HG03095 (cell line): Measurements from ENCODE around the gene IGDCC3.

Experiments
- ATAC-seq: cut with Tn5 transposase; IDR thresholded peaks from one replicate; pipeline ENCODE4 v1.9.1; 2021; ENCODE audit warnings: moderate library complexity; ENCODE audit not compliant: unreplicated experiment

Gene IGDCC3

DNA sequence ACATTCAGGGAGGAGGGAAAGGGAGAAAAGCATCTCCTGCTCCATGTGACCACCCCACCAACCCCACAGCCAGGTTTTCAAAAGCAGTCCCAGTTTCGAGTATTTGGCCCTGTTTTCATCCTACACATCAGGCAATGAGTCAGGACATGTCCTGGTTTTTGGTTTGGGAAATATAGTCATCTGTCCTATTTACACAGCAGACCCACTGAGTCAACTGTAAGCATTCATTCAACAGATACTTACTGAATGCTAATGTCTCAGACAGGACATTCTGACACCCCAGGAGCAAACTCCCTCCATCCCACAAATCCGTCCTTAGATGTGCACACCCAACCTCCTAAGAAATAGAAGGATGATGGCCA, 32.9 kb downstream of the IGDCC3 start:
- no peak for ATAC-seq

GRCh38 chr15:65344214-65344913, 33.4 kb downstream of the IGDCC3 start:
- no peak for ATAC-seq

DNA sequence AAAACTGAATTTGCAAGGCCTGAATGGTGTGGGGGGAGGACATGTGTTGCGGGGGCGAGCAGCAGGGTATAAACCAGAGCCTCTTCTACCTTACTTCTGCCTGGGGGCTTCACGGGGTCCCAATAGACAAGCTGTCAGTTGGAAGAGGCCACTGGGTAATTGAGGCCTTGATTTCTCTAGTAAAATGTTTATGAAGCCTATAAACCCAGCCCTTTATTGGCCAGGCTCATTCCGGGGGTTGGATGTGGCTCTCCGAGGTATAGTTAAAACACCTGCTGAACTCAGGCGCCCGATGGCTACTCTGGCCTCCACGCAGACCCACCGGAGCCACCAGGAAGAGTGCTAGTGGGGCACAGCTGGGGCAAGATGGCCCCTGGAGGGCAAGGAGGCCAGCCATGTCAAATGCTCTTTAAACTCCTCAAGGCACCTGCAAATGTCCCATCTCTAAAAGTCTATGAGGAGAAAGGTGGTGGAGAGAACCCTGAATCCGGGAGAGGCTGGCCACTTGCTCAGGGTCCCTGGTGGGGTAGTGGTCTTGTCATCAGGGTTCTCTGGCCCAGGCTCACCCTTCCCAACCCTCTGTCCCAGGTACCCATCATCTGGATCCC, 34.3 kb downstream of the IGDCC3 start:
- no peak for ATAC-seq

DNA sequence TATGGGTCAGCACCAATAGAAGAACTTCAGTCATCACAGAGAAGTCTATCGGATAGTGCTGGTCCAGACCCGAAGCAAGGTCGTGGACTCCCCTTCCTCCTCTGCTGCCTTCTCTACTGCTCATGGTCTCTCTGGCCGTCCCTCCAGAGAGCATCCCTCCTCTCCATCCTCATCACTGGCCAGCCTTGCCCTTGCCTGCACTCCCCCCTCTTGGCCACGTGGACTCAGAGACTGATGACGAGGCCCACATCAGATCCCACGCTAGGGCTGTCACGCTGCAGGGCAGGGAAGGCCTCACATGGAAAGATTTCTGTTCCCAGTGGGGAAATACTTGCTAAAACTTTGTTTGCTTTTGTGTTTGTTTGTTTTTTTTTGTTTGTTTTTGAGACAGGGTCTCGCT, 35.3 kb downstream of the IGDCC3 start:
- ATAC-seq: no peak

DNA sequence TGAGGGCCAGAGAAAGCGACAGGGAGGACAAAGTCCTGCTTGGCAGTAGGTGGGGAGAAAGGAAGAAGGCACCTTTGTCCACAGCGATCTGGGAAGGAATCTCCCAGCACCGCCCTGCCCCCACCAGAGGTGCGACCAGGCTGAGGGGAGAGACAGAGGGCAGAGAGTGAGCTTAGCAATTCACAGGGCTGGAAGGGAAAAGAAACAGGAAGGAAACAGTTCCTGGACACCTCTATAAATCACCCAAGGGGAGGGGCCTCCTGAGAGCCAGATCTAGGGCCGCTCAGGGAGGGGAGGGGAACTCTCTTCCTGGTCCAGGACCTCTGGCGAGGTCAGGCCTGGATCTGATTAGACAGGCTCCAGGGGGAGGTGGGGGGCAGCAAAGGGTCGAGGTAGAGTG, 37.9 kb downstream of the IGDCC3 start:
- ATAC-seq: no peak

DNA sequence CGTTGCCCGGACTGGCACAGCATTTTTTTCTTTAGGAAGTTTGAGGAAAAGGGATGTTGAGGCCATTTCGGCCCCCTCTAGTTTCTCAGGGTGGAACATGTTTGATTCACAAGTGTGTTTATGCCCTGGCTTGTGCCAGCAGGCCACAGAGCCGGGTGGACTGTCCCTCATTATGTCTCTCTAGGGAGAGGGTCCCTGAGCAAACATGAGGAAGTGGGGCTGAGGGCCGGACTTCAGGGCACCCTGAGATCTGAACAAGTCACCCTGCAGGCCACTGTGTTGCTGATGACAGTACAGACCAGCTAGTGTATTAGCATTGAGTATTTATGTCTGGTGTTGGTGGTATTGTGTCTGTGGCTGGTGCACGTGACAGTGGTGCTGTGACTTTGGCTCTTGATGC, 38.4 kb downstream of the IGDCC3 start:
- ATAC-seq: no peak

- no peak for ATAC-seq
Measured at GRCh38 chr15:65338823-65339222, 39.0 kb downstream of the IGDCC3 start.

DNA sequence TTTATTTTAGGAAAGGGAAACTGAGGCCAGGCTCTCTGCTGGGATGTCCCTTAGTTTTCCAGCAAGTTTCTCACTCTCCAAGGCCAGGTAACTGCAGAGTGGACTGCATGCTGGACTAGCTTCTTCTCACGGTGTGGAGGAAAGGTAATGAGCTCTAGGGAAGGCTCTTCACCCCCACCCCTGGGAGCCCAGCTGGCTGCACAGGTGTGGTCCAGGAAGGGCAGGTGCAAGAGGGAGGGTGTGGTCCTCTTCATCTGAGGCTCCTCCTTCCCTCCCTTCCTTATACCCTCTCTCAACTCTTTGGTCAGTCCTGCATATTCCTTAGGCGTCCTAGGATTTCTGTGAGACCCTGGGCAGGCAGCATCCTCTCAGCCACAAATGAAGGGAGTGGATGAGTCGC, 39.4 kb downstream of the IGDCC3 start:
- no peak for ATAC-seq

DNA sequence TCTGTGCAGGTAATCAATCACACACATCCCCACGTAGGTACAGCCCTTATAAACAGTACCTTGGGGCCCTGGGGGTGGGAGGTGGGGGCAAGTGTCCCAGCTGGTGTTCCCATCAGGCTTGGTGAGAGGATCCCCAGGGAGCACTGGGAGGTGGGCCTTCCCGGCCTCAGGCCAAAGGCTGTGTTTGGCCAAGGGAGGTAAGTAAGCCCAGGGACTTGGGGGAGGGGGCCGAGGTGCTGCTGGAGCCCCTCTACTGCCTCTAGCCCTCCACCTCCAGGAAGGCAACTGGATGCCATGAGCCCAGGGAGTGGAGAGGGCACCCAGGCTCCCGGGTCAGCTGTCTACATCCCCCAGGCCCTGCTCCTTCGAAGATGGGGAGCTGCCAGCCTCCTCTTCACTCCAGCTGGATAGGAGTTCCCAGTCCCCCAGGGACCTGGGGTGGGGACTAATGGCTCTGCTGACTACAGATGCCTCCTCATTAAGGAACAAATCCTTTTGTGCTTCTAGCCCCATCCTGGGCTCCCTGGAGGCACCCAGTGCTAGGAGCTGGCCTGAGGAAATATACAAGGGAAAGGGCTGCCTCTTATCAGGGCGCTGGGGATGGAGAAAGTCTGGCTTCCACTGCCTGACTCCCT, 40.2 kb downstream of the IGDCC3 start:
- ATAC-seq: no peak

DNA sequence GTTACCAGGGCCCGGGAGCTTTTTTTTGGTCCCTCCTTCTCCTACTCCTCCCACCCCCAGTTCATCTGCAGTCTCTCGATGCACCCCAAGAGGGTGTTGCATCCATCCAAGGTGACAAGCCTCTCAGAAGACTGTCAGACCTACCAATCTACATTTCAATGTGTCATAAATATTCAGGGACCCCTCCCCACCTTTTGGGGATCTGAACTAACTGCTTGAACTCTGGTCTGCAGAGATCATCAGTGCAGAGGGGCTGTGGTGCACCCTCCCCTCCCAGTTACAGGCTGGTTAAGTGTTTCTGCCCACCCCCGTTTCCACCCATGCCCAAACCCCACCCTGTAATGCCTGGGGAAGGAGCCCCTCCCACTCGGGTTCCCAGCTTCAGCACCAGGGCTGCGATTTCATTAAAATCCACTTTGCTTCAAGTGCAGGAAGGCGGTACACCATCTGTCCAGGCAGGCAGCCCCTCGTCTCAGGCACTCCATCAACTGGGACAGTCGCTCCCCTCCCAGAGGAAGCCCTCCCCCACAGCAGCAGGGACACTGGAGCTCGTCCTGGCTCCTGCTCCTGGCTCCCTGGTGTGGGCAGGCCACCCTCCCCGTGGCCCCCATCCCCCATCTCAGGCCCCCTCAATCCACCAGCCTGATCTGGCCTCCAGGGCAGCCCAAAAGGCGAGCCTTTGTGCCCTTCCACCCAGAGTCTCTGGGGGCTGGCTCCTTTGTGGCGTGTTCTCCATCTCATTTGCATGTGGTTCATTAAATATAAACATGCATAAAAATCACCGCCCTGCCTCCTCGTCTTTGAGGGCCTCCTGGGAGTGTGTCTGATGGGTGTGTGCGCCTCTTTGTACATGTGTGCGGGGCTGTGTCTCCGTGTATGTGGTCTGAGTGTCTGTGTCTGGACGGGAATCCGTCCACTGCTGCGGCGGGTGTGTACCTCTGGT, 41.0 kb downstream of the IGDCC3 start:
- ATAC-seq: no peak

GRCh38 chr15:65335278-65336055, 42.3 kb downstream of the IGDCC3 start:
- no peak for ATAC-seq

DNA sequence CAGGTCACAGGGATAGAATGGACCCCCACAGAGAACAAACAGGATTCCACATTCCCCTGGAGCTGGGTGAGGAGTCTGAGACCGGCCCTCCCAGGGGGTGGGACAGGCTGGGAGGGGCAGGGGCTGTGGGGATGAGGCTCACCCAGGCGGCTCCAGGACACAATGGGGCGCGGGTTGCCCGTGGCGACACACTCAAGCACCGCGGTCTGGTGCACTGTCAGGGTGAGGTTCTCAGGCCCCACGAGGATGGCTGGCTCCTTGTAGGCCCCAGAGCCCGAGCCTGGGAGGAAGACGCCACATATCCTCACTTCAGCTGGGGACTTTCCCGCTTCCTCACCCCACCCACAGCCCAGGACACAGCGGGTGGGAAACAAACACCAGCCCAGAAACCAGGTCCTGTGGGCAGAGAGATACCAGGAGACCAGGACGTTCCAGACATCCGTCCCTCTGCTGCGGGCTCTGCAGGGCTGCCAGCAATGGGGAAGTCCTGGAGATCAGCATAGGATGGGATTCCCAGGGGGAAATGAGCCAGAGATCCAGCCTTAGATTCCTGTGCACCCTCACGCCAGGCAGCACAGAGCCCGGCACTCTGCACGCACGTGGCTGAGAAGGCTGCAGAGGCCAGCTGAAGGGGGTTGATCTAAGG, 43.1 kb downstream of the IGDCC3 start:
- ATAC-seq: no peak

DNA sequence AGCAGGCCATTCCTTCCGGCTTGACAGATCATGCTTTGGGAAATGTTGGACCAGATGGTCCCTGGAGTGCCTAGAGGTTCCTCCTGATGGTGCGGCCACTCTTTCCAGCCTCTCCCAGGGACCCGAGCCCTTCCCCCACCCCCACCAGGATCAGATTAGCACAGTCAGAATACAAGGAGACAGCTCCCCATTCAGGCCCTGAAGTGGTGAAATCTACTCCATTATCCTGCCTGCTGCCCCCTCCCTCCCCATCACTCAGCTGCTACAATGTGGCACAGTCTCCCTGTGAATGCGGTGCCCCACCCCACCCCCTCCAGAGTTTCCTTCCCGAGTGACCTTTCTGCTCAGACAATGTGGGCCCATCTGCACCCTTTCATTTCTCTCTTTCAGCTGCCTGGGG, 43.9 kb downstream of the IGDCC3 start:
- no peak for ATAC-seq

- no peak for ATAC-seq
Measured at GRCh38 chr15:65333148-65333820, 44.5 kb downstream of the IGDCC3 start.

- no peak for ATAC-seq
Measured at GRCh38 chr15:65332391-65333147, 45.2 kb downstream of the IGDCC3 start.

GRCh38 chr15:65331811-65332210, 46.0 kb downstream of the IGDCC3 start:
- ATAC-seq: no peak

- ATAC-seq: no peak
Measured at GRCh38 chr15:65330934-65331645, 46.7 kb downstream of the IGDCC3 start.
